K562 (cell line): ENCODE measurements around the gene BGLAP. TPM values are rescaled to one million over a fixed set of nuclear protein-coding genes. Genes with fewer than 3 reads are reported as not detected.

Source experiments
- BRD9 ChIP-seq: fragments of 450-650 bp; IDR thresholded peaks from 2 replicates; pipeline ENCODE4 v1.6.1; 2018; ENCODE audit warnings: low read depth; ENCODE audit not compliant: partially characterized antibody
- CREB1 ChIP-seq, 2 experiments: sonication (generic) in 1 of 2; formaldehyde crosslinking in 1 of 2; IDR thresholded peaks; 2 replicates each; pipeline versions ENCODE4 v1.6.1 to v1.8.0; 2012 to 2022; ENCODE audit warnings: inconsistent platforms in 1 of 2, mild to moderate bottlenecking in 1 of 2, missing genetic modification reagents in 1 of 2, moderate library complexity in 1 of 2
- CTBP1 ChIP-seq: fragments of 450-650 bp; IDR thresholded peaks from 2 replicates; pipeline ENCODE4 v1.6.1; 2016; ENCODE audit warnings: borderline replicate concordance
- FOSL1 ChIP-seq: fragments of 200-800 bp; sonication (Bioruptor generic); conservative IDR thresholded peaks from 2 replicates; pipeline ENCODE4 v1.6.1; 2016; ENCODE audit warnings: missing genetic modification characterization, missing compliant biosample characterization
- KDM4B ChIP-seq, 2 experiments: fragments of 450-650 bp in 1 of 2; sonication (generic) in 1 of 2; IDR thresholded peaks; 2 replicates each; pipeline ENCODE4 v1.6.1; 2016 to 2017; ENCODE audit warnings: borderline replicate concordance in 2 of 2, antibody characterized with exemption in 1 of 2, low read depth in 1 of 2, mild to moderate bottlenecking in 1 of 2
- MEF2A ChIP-seq: IDR thresholded peaks from 2 replicates; pipeline ENCODE4 v1.6.1; 2011; ENCODE audit warnings: low read depth, mild to moderate bottlenecking, low read length, moderate library complexity; ENCODE audit not compliant: control insufficient read depth
- MITF ChIP-seq: IDR thresholded peaks from 2 replicates; pipeline ENCODE4 v1.6.1; 2014; ENCODE audit warnings: antibody characterized with exemption
- MTA3 ChIP-seq: fragments of 450-650 bp; formaldehyde crosslinking; IDR thresholded peaks from 2 replicates; pipeline ENCODE4 v1.6.1; 2017; ENCODE audit warnings: mild to moderate bottlenecking, borderline replicate concordance
- MYC ChIP-seq, 2 experiments: fragments of 250-450 bp in 1 of 2; sonication (Bioruptor Pico) in 1 of 2; IDR thresholded peaks; 2 replicates each; pipeline versions ENCODE4 v1.5.1 to v1.6.1; 2012 to 2021; ENCODE audit warnings: low read depth in 2 of 2, borderline replicate concordance in 1 of 2, improper control_type of control experiment in 1 of 2, low read length in 1 of 2, mild to moderate bottlenecking in 1 of 2, moderate library complexity in 1 of 2
- NRF1 ChIP-seq, 2 experiments: fragments of 450-650 bp; IDR thresholded peaks in 1 of 2; conservative IDR thresholded peaks in 1 of 2; 2 replicates each; pipeline ENCODE4 v1.6.1; 2014; ENCODE audit warnings: mild to moderate bottlenecking in 2 of 2
- PHF8 ChIP-seq: fragments of 200-600 bp; sonication (generic); IDR thresholded peaks from 2 replicates; pipeline ENCODE4 v1.6.1; 2012; ENCODE audit warnings: mixed run types, mild to moderate bottlenecking, inconsistent platforms, low read length, moderate library complexity, borderline replicate concordance
- PML ChIP-seq: IDR thresholded peaks from 2 replicates; pipeline ENCODE4 v1.6.1; 2012; ENCODE audit warnings: low read length, inconsistent platforms
- PRDM10 ChIP-seq: fragments of 450-650 bp; IDR thresholded peaks from 2 replicates; pipeline ENCODE4 v1.6.1; 2018; ENCODE audit not compliant: partially characterized antibody
- RBBP5 ChIP-seq: fragments of 200-600 bp; sonication (generic); IDR thresholded peaks from 2 replicates; pipeline ENCODE4 v1.6.1; 2012; ENCODE audit warnings: borderline replicate concordance, mild to moderate bottlenecking, low read length, control low read depth, inconsistent platforms; ENCODE audit not compliant: insufficient read depth, poor library complexity, severe bottlenecking
- SMARCA5 ChIP-seq: fragments of 450-650 bp; IDR thresholded peaks from 2 replicates; pipeline ENCODE4 v1.6.1; 2016
- TAF1 ChIP-seq: IDR thresholded peaks from 2 replicates; pipeline ENCODE4 v1.6.1; 2011; ENCODE audit warnings: mild to moderate bottlenecking, low read length, moderate library complexity; ENCODE audit not compliant: insufficient read depth, control insufficient read depth, severe bottlenecking; ENCODE audit errors: extremely low read depth
- TAF9B ChIP-seq: fragments of 450-650 bp; IDR thresholded peaks from 2 replicates; pipeline ENCODE4 v1.6.1; 2018; ENCODE audit warnings: mild to moderate bottlenecking; ENCODE audit not compliant: partially characterized antibody
- TBP ChIP-seq: optimal IDR thresholded peaks from 2 replicates; pipeline ENCODE3; 2011; ENCODE audit warnings: low read depth, low read length, improper control_type of control experiment
- TFAP4 ChIP-seq: sonication (generic); formaldehyde crosslinking; IDR thresholded peaks from 2 replicates; pipeline ENCODE4 v1.8.0; 2022; ENCODE audit warnings: missing genetic modification reagents, mild to moderate bottlenecking, moderate library complexity, borderline replicate concordance
- ZNF586 ChIP-seq: fragments of 450-650 bp; formaldehyde crosslinking; conservative IDR thresholded peaks from 2 replicates; pipeline ENCODE4 v1.4.0; 2020; ENCODE audit warnings: mild to moderate bottlenecking, moderate library complexity
- polyA plus RNA-seq, 8 experiments: library from polyadenylated mRNA; depleted of rRNA in 4 of 8; stranded (reverse) in 5 of 8; unstranded in 3 of 8; fragments of >200 nt; fragmentation: Nextera tagmentation in 2 of 8; fragmentation: Illumina TruSeq in 1 of 8; extraction: Ambion mirVana in 2 of 8; extraction: Trizol in 1 of 8; gene quantifications; 2 replicates each; pipeline versions ENCODE4 v1.2.1 to v1.2.3, GENCODE V29; 2011 to 2014; ENCODE audit warnings: inconsistent platforms in 1 of 8, missing spikeins in 1 of 8
- total RNA-seq, 7 experiments: library from RNA; depleted of rRNA in 6 of 7; stranded (reverse); fragments of >200 nt in 6 of 7; fragmentation: Illumina TruSeq in 2 of 7; extraction: Trizol in 2 of 7; gene quantifications; 2 replicates each; pipeline versions ENCODE4 v1.2.1 to v1.2.3, GENCODE V29; 2011 to 2021; ENCODE audit warnings: low replicate concordance in 1 of 7

Gene BGLAP
- total and polyA plus RNA-seq, 9 of the 15 experiments (the other 6 are each of a cell fraction or from before 2014, with no cell fraction given), result 0.15 to 1.4 (median 0.28) TPM; not detected in 3

GRCh38 chr1:156193488-156194299 lies 48.3 kb upstream of the BGLAP start, which contains the start of gene SLC25A44 (continued):
- TF ChIP-seq PML, result peak; percentile 79; the same call in 1 of the 2 replicates
- TF ChIP-seq MYC (IDR thresholded peaks at IDR 0.05; ENCODE audit: low read depth, low read length), result peak; percentile 62
- no peak for TF ChIP-seq MYC (CRISPR knock-in tag; IDR thresholded peaks at IDR 0.05; ENCODE audit: borderline replicate concordance, low read depth)
- peak; percentile 86; the same call in 1 of the 2 replicates for TF ChIP-seq PHF8
- TF ChIP-seq KDM4B (IDR thresholded peaks at IDR 0.05; ENCODE audit: borderline replicate concordance in 2 of 2, low read depth in 1 of 2), result peak in 1 of 2 experiments; percentile 68; a peak in 1 of 4 replicates
- no peak for TF ChIP-seq ZNF586 (CRISPR knock-in tag)
- TF ChIP-seq MTA3, result peak; percentile 44; the same call in 1 of the 2 replicates
- peak; percentile 77; the same call in 1 of the 2 replicates for TF ChIP-seq TFAP4
- peak; percentile 96 for TF ChIP-seq TBP
- TF ChIP-seq CREB1 (IDR thresholded peaks at IDR 0.05), result peak; percentile 80
- TF ChIP-seq CREB1 (CRISPR knock-in tag; IDR thresholded peaks at IDR 0.05), result peak; percentile 87
- peak; percentile 61 for TF ChIP-seq TAF1
- peak; percentile 68 for TF ChIP-seq TAF9B
- peak; percentile 22 for TF ChIP-seq PRDM10
- TF ChIP-seq MITF, result no peak
- TF ChIP-seq FOSL1 (tag), result peak; percentile 47; the same call in 1 of the 2 replicates
- TF ChIP-seq MEF2A, result 0 out of 2 replicates have a peak, but pooled peaks have one; percentile 14
- TF ChIP-seq RBBP5, result peak; percentile 39
- no peak for TF ChIP-seq SMARCA5
- TF ChIP-seq BRD9, result peak; percentile 78
- peak; percentile 83 to 86 for TF ChIP-seq NRF1 (conservative IDR thresholded peaks at IDR 0.05 in 1 of 2, IDR thresholded peaks at IDR 0.05 in 1 of 2)
- TF ChIP-seq CTBP1, result peak; percentile 83
